ENCODE results near the gene OSM. TPM values are rescaled to one million over a fixed set of nuclear protein-coding genes. Genes with fewer than 3 reads are reported as not detected.
"Not testable (repeated sequence)": the region's sequence is repeated elsewhere in the genome, so short reads cannot be mapped to it uniquely, and the experiment has no call there.

OSM gene
- total RNA-seq, 1 experiment from 2014 or later: not detected

GRCh38 chr22:30217698-30218560 is 48.7 kb downstream of the OSM start:
- Histone ChIP-seq H3K27ac (ENCODE audit: low read length) (no peak overlapping the region), H4K20me1 (ENCODE audit: low read length) (no peaks in the 10 kb centered on the region), H3K9me3 (ENCODE audit: low read length) (no peaks in the 10 kb centered on the region), H3F3A (ENCODE audit: low read length, unreplicated experiment) (no peaks in the 10 kb centered on the region), H3K4me1 (ENCODE audit: insufficient read depth, low read length) (peaks cover 18% of the 10 kb centered on the region), H3K27me3 (ENCODE audit: low read length) (no peaks in the 10 kb centered on the region), H3K4me2 (ENCODE audit: low read length) (no peak overlapping the region), H3K36me3 (ENCODE audit: low read depth, low read length) (no peaks in the 10 kb centered on the region), H3K9ac (ENCODE audit: low read length) (no peak overlapping the region), H3K4me3 (ENCODE audit: low read length) (no peak overlapping the region), H3K9me2 (replicated peaks; ENCODE audit: low read length) (no peaks in the 10 kb centered on the region), H2AFZ (ENCODE audit: low read length) (no peak overlapping the region), H3K79me2 (ENCODE audit: low read length) (no peaks in the 10 kb centered on the region)
- TF ChIP-seq EZH2phosphoT487 (IDR thresholded peaks at IDR 0.05; ENCODE audit: borderline replicate concordance, low read length) (no peak), EZH2 (IDR thresholded peaks at IDR 0.05; ENCODE audit: low read length, unreplicated experiment) (no peak)
- TF ChIP-seq, protein P1, sequence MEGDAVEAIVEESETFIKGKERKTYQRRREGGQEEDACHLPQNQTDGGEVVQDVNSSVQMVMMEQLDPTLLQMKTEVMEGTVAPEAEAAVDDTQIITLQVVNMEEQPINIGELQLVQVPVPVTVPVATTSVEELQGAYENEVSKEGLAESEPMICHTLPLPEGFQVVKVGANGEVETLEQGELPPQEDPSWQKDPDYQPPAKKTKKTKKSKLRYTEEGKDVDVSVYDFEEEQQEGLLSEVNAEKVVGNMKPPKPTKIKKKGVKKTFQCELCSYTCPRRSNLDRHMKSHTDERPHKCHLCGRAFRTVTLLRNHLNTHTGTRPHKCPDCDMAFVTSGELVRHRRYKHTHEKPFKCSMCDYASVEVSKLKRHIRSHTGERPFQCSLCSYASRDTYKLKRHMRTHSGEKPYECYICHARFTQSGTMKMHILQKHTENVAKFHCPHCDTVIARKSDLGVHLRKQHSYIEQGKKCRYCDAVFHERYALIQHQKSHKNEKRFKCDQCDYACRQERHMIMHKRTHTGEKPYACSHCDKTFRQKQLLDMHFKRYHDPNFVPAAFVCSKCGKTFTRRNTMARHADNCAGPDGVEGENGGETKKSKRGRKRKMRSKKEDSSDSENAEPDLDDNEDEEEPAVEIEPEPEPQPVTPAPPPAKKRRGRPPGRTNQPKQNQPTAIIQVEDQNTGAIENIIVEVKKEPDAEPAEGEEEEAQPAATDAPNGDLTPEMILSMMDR (conservative IDR thresholded peaks at IDR 0.05; ENCODE audit: low read depth, low read length): no peak
- ATAC-seq (no peak), DNase-seq (no peak)
- CTCF ChIA-PET: no interaction called here
- no TSS peak for BruUV-seq (replicated peaks)
- POLR2A ChIA-PET (ENCODE audit: unreplicated experiment): no interaction called here
- intact Hi-C loops (cut with micrococcal nuclease): no loop called here

DNA sequence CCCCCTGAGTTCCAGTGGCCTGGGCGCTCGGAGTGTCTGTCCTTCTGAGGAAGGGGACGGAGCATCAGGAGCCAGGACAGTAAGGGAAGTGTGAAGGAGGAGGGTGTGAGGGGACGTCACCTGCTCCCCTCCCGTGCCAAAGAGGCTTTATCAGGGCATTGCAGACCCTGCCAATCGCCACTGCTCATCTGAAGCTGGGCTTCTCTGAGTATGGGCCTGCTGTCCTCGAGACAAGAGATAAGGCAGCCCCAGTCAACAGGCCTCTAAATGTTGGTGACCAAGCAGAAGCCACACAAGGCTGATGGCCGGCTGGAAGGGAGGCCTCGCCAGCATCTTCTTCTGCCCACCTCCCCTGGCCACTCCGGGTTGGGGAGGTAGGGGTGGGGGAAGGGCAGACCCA is 49.9 kb downstream of the OSM start:
- no peaks in the 10 kb centered on the region for H4K20me1 ChIP-seq (ENCODE audit: low read length)

GRCh38 chr22:30216272-30216671 is 50.4 kb downstream of the OSM start:
- BruUV-seq (replicated peaks); ATAC-seq; H3K9ac ChIP-seq (ENCODE audit: low read length); H3K36me3 ChIP-seq (ENCODE audit: low read depth, low read length); H3F3A ChIP-seq (ENCODE audit: low read length, unreplicated experiment); H2AFZ ChIP-seq (ENCODE audit: low read length); intact Hi-C loops (cut with micrococcal nuclease); H4K20me1 ChIP-seq (ENCODE audit: low read length); CTCF ChIA-PET; H3K9me3 ChIP-seq (ENCODE audit: low read length); H3K79me2 ChIP-seq (ENCODE audit: low read length); H3K9me2 ChIP-seq (replicated peaks; ENCODE audit: low read length); DNase-seq; POLR2A ChIA-PET (ENCODE audit: unreplicated experiment); H3K4me2 ChIP-seq (ENCODE audit: low read length); H3K4me3 ChIP-seq (ENCODE audit: low read length); H3K27ac ChIP-seq (ENCODE audit: low read length); H3K27me3 ChIP-seq (ENCODE audit: low read length): not testable (repeated sequence)
- H3K4me1 ChIP-seq (ENCODE audit: insufficient read depth, low read length): peaks cover 32% of the 10 kb centered on the region

More for the DNA sequence above, 49.9 kb downstream of the OSM start:
- ChIA-PET CTCF (no interaction called here), POLR2A (ENCODE audit: unreplicated experiment) (no interaction called here)
- intact Hi-C loops (cut with micrococcal nuclease): no loop called here
- DNase-seq (no peak), ATAC-seq (no peak)
- H3K79me2 ChIP-seq (ENCODE audit: low read length): no peaks in the 10 kb centered on the region
- peaks cover 28% of the 10 kb centered on the region for H3K4me1 ChIP-seq (ENCODE audit: insufficient read depth, low read length)
- no peaks in the 10 kb centered on the region for H3K9me3 ChIP-seq (ENCODE audit: low read length)
- H3K9me2 ChIP-seq (replicated peaks; ENCODE audit: low read length): no peaks in the 10 kb centered on the region
- H3F3A ChIP-seq (ENCODE audit: low read length, unreplicated experiment): peaks cover 2% of the 10 kb centered on the region
- H3K4me3 ChIP-seq (ENCODE audit: low read length): no peak overlapping the region
- TF ChIP-seq EZH2 (IDR thresholded peaks at IDR 0.05; ENCODE audit: low read length, unreplicated experiment): no peak
- TF ChIP-seq, protein P1 (conservative IDR thresholded peaks at IDR 0.05; ENCODE audit: low read depth, low read length): no peak
- no peak for TF ChIP-seq EZH2phosphoT487 (IDR thresholded peaks at IDR 0.05; ENCODE audit: borderline replicate concordance, low read length)
- no peaks in the 10 kb centered on the region for H3K36me3 ChIP-seq (ENCODE audit: low read depth, low read length)
- no peaks in the 10 kb centered on the region for H3K27me3 ChIP-seq (ENCODE audit: low read length)
- H3K9ac ChIP-seq (ENCODE audit: low read length): no peak overlapping the region
- BruUV-seq (replicated peaks): no TSS peak
- H2AFZ ChIP-seq (ENCODE audit: low read length): no peak overlapping the region
- H3K4me2 ChIP-seq (ENCODE audit: low read length): no peak overlapping the region
- no peak overlapping the region for H3K27ac ChIP-seq (ENCODE audit: low read length)
